ENCODE measurements around the gene SSNA1. TPM values are rescaled to one million over a fixed set of nuclear protein-coding genes. Genes with fewer than 3 reads are reported as not detected.

Gene SSNA1
- total RNA-seq, 4 donors from 2014 or later: 79.2 to 112 (median 93.1) TPM

- TF ChIP-seq CTCF (IDR thresholded peaks at IDR 0.05): no peak
- no peak for TF ChIP-seq POLR2A (IDR thresholded peaks at IDR 0.05)
- no peak overlapping the region for H3K4me3 ChIP-seq (ENCODE audit: low read depth, poor library complexity, severe bottlenecking)
- intact Hi-C loops (cut with DNase I; ENCODE audit: low total_unique reads): no loop called here
- WGBS, 2 donors: 61 to 74% methylated on average over 11 to 13 of the region's 22 CpGs
- no peak for DNase-seq (ENCODE audit: low spot score in 2 of 2)
These were observed 21.9 kb upstream of the SSNA1 start for GRCh38 chr9:137166380-137167229.

- intact Hi-C loops (cut with DNase I; ENCODE audit: low total_unique reads): no loop called here
- no peak overlapping the region for H3K4me3 ChIP-seq (ENCODE audit: low read depth, poor library complexity, severe bottlenecking)
- DNase-seq (ENCODE audit: low spot score in 2 of 2): no peak
- 26 to 41% methylated on average over 22 to 31 of the region's 44 CpGs for WGBS, 2 donors
- TF ChIP-seq CTCF (IDR thresholded peaks at IDR 0.05) (no peak), POLR2A (IDR thresholded peaks at IDR 0.05) (no peak)
These were observed 21.2 kb upstream of the SSNA1 start for GRCh38 chr9:137167277-137167746.

GRCh38 chr9:137167747-137168572, 20.5 kb upstream of the SSNA1 start:
- intact Hi-C loops (cut with DNase I; ENCODE audit: low total_unique reads): no loop called here
- H3K4me3 ChIP-seq (ENCODE audit: low read depth, poor library complexity, severe bottlenecking): no peak overlapping the region
- no peak for TF ChIP-seq POLR2A (IDR thresholded peaks at IDR 0.05)
- no peak for TF ChIP-seq CTCF (IDR thresholded peaks at IDR 0.05)
- DNase-seq (ENCODE audit: low spot score in 2 of 2): no peak
- WGBS, 2 donors: 7 to 19% methylated on average over 27 to 39 of the region's 57 CpGs

- intact Hi-C loops (cut with DNase I; ENCODE audit: low total_unique reads): no loop called here
- DNase-seq (ENCODE audit: low spot score in 2 of 2): no peak
- no peak overlapping the region for H3K4me3 ChIP-seq (ENCODE audit: low read depth, poor library complexity, severe bottlenecking)
- no peak for TF ChIP-seq CTCF (IDR thresholded peaks at IDR 0.05)
- TF ChIP-seq POLR2A (IDR thresholded peaks at IDR 0.05): no peak
- WGBS, 2 donors: 0 to 2% methylated on average over 13 to 22 of the region's 36 CpGs
These were observed 19.9 kb upstream of the SSNA1 start for GRCh38 chr9:137168573-137168903.

- intact Hi-C loops (cut with DNase I; ENCODE audit: low total_unique reads): no loop called here
- DNase-seq (ENCODE audit: low spot score in 2 of 2): no peak
- TF ChIP-seq CTCF (IDR thresholded peaks at IDR 0.05) (no peak), POLR2A (IDR thresholded peaks at IDR 0.05) (no peak)
- no peak overlapping the region for H3K4me3 ChIP-seq (ENCODE audit: low read depth, poor library complexity, severe bottlenecking)
- WGBS, 2 donors: 1 to 2% methylated on average over 19 to 47 of the region's 124 CpGs
These were observed 19.3 kb upstream of the SSNA1 start for GRCh38 chr9:137168904-137169856.

All from lower leg skin (tissue), 4 donors.